MCF 10A (cell line): ENCODE data around the gene DUSP8. TPM values are rescaled to one million over a fixed set of nuclear protein-coding genes. Genes with fewer than 3 reads are reported as not detected.

ENCODE experiments used
- BruUV-seq: library from RNA; stranded (reverse); fragments of 400-500 nt; replicated peaks from 2 replicates; lab custom pipeline; 2021; lab: Mats Ljungman, UMichigan
- CTCF ChIA-PET: fragments of 300-600 bp; sonication (Branson Sonifier 250); formaldehyde crosslinking; extraction: SDS; loops from one replicate; lab custom pipeline; 2021; ENCODE audit warnings: antibody characterized with exemption, inconsistent platforms; lab: Yijun Ruan, JAX
- POLR2A ChIA-PET: fragments of 300-600, 350-650 bp; sonication (Branson Sonifier 250); formaldehyde crosslinking; extraction: SDS; loops from one replicate; lab custom pipeline; 2020; ENCODE audit warnings: antibody characterized with exemption, inconsistent platforms; lab: Yijun Ruan, JAX
- DNase-seq: peaks from one replicate; pipeline ENCODE4 v3.0.0-alpha.2; 2018; ENCODE audit not compliant: unreplicated experiment
- H3K27ac Mint-ChIP-seq: one replicate; pipeline ENCODE4 v1.8.0; 2022; ENCODE audit warnings: mild to moderate bottlenecking, low read depth, mixed read lengths; ENCODE audit not compliant: unreplicated experiment
- H3K27me3 Mint-ChIP-seq: one replicate; pipeline ENCODE4 v1.8.0; 2022; ENCODE audit warnings: mixed read lengths; ENCODE audit not compliant: insufficient read depth, unreplicated experiment
- H3K36me3 Mint-ChIP-seq: one replicate; pipeline ENCODE4 v1.8.0; 2022; ENCODE audit warnings: mild to moderate bottlenecking, moderate library complexity, mixed read lengths; ENCODE audit not compliant: insufficient read depth, unreplicated experiment
- H3K4me1 Mint-ChIP-seq: one replicate; pipeline ENCODE4 v1.8.0; 2022; ENCODE audit warnings: mixed read lengths; ENCODE audit not compliant: insufficient read depth, unreplicated experiment
- H3K4me3 Mint-ChIP-seq: one replicate; pipeline ENCODE4 v1.8.0; 2022; ENCODE audit warnings: mild to moderate bottlenecking, moderate library complexity, mixed read lengths; ENCODE audit not compliant: unreplicated experiment
- H3K9me3 Mint-ChIP-seq: one replicate; pipeline ENCODE4 v1.8.0; 2022; ENCODE audit warnings: mixed read lengths; ENCODE audit not compliant: unreplicated experiment
- CTCF ChIP-seq: fragments of 200-600 bp; IDR thresholded peaks from one replicate; pipeline ENCODE4 v1.8.0; 2022; ENCODE audit warnings: antibody characterized with exemption, mild to moderate bottlenecking; ENCODE audit not compliant: unreplicated experiment
- intact Hi-C: fragments of 100-400 bp; cut with micrococcal nuclease; formaldehyde crosslinking; loops from 2 replicates; pipeline ENCODE4 v1.14.1; 2022
- total RNA-seq: library from RNA; stranded (reverse); gene quantifications from 2 replicates; pipeline ENCODE4 v1.2.3, GENCODE V29; 2022

Gene DUSP8
- total RNA-seq, 1 experiment from 2014 or later = 17.6 TPM

GRCh38 chr11:1561266-1561665 lies 10.8 kb downstream of the DUSP8 start:
- DNase-seq = no peak
- no peaks in the 10 kb centered on the region for H3K36me3 Mint-ChIP-seq
- no TSS peak for BruUV-seq
- no peak overlapping the region for H3K27ac Mint-ChIP-seq
- H3K27me3 Mint-ChIP-seq = no peaks in the 10 kb centered on the region
- intact Hi-C loops = no loop called here
- H3K9me3 Mint-ChIP-seq = no peaks in the 10 kb centered on the region
- no peak for TF ChIP-seq CTCF
- H3K4me3 Mint-ChIP-seq = no peak overlapping the region
- peaks cover 25% of the 10 kb centered on the region for H3K4me1 Mint-ChIP-seq
- POLR2A ChIA-PET = no interaction called here
- CTCF ChIA-PET = interaction anchor here (5.5 kb wide), 1 partner anchor 13 kb away, joined by 26 read pairs; no protein-coding TSS in a partner anchor

DNA sequence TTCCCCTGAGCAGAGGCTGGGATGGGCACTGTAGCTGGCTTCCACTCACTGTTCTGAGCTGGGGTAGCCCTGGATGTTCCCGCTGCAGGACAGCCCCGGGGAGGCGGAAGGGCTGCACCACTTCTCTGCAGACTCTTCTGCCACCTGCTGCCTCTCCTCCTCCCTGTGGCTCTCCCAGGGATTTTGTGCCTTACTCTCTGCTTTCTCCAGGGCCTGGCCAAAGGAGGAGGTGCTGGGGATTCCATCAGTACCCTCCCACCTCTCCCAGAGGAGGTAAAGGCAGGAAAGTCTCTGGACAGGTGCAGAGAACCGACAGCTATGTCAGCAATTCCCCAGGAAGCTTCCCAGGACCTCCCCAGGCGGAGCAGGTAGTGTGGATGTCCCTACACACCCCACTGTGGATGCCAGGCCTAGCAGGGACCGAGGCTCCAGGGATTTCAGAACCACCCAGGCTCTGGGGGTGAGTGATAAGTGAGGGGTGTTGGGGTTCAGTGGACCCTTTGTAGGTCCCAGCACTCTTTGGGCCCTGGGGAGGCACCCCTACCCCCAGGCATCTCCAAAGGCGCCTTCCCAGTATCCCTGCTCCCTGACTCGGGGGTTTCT lies 11.3 kb downstream of the DUSP8 start:
- peaks cover 25% of the 10 kb centered on the region for H3K4me1 Mint-ChIP-seq
- intact Hi-C loops = no loop called here
- TF ChIP-seq CTCF = no peak
- H3K27ac Mint-ChIP-seq = no peak overlapping the region
- H3K36me3 Mint-ChIP-seq = no peaks in the 10 kb centered on the region
- H3K9me3 Mint-ChIP-seq = no peaks in the 10 kb centered on the region
- no peaks in the 10 kb centered on the region for H3K27me3 Mint-ChIP-seq
- no peak overlapping the region for H3K4me3 Mint-ChIP-seq
- ChIA-PET CTCF (interaction anchor here (0.7 to 3.9 kb wide), 4 partner anchors 8 to 65 kb away, joined by 3 to 32 read pairs (median 4); no protein-coding TSS in a partner anchor), POLR2A (interaction anchor here (0.6 to 2.2 kb wide), 2 partner anchors 11 to 14 kb away, joined by 4 to 16 read pairs; partner anchors contain the start of gene DUSP8)
- no peak for DNase-seq
- BruUV-seq = no TSS peak

GRCh38 chr11:1560002-1560648 lies 11.9 kb downstream of the DUSP8 start:
- Mint-ChIP-seq H3K4me3 (no peak overlapping the region), H3K36me3 (no peaks in the 10 kb centered on the region), H3K27me3 (no peaks in the 10 kb centered on the region), H3K27ac (no peak overlapping the region), H3K4me1 (peaks cover 25% of the 10 kb centered on the region), H3K9me3 (no peaks in the 10 kb centered on the region)
- intact Hi-C loops = no loop called here
- ChIA-PET POLR2A (interaction anchor here (0.6 to 2.2 kb wide), 6 partner anchors 8 to 684 kb away, joined by 3 to 16 read pairs (median 4); partner anchors contain the start of gene DUSP8), CTCF (interaction anchor here (0.7 to 3.9 kb wide), 7 partner anchors 9 to 64 kb away, joined by 3 to 32 read pairs (median 3); no protein-coding TSS in a partner anchor)
- BruUV-seq = no TSS peak
- DNase-seq = no peak
- no peak for TF ChIP-seq CTCF
